Measurements from ENCODE around the gene KLHDC4. TPM values are rescaled to one million over a fixed set of nuclear protein-coding genes. Genes with fewer than 3 reads are reported as not detected.
"Not testable (repeated sequence)": the region's sequence is repeated elsewhere in the genome, so short reads cannot be mapped to it uniquely, and the experiment has no call there.

Gene KLHDC4
- total RNA-seq, 1 donor from 2014 or later: 40.4 TPM

DNA sequence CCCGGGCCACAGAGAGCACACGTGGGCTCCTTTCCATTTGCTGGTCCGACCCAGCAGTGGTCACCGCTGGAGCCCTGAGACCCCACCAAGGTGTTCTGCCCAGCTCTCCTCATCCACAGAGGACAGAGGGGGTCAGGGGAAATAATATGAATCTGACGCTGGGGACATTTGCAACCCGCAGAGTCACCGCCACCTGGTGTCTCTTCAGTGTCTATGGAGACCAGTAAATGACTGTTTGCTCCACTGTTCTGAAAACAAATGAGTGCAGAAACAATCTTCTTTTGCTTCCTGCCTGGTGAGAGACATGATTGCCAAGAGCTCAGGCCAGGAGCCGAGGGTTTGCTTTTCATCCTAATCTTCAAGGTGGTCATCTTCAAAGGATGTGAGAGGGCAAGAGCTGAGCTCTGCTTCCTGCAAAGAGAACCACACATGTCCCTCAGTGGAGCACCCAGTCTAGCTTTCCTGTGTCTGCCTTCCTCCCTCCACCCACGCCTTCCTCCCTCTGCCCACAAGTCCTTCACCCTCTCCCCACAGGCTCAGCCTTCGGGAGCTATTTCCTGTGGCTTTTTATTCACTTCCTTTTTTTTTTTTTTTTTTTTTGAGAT is 14.7 kb upstream of the KLHDC4 start:
- Histone ChIP-seq H3K4me3 (ENCODE audit: low read depth, low read length) (no peak overlapping the region), H3K36me3 (ENCODE audit: control insufficient read depth, insufficient read depth, low read length) (no peaks in the 10 kb centered on the region), H3K27me3 (ENCODE audit: control insufficient read depth, insufficient read depth, low read length) (no peaks in the 10 kb centered on the region)
- TF ChIP-seq, protein P1, sequence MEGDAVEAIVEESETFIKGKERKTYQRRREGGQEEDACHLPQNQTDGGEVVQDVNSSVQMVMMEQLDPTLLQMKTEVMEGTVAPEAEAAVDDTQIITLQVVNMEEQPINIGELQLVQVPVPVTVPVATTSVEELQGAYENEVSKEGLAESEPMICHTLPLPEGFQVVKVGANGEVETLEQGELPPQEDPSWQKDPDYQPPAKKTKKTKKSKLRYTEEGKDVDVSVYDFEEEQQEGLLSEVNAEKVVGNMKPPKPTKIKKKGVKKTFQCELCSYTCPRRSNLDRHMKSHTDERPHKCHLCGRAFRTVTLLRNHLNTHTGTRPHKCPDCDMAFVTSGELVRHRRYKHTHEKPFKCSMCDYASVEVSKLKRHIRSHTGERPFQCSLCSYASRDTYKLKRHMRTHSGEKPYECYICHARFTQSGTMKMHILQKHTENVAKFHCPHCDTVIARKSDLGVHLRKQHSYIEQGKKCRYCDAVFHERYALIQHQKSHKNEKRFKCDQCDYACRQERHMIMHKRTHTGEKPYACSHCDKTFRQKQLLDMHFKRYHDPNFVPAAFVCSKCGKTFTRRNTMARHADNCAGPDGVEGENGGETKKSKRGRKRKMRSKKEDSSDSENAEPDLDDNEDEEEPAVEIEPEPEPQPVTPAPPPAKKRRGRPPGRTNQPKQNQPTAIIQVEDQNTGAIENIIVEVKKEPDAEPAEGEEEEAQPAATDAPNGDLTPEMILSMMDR (IDR thresholded peaks at IDR 0.05; ENCODE audit: insufficient read depth, low read length, poor library complexity, severe bottlenecking): no peak
- DNase-seq (ENCODE audit: low read depth): no peak

DNA sequence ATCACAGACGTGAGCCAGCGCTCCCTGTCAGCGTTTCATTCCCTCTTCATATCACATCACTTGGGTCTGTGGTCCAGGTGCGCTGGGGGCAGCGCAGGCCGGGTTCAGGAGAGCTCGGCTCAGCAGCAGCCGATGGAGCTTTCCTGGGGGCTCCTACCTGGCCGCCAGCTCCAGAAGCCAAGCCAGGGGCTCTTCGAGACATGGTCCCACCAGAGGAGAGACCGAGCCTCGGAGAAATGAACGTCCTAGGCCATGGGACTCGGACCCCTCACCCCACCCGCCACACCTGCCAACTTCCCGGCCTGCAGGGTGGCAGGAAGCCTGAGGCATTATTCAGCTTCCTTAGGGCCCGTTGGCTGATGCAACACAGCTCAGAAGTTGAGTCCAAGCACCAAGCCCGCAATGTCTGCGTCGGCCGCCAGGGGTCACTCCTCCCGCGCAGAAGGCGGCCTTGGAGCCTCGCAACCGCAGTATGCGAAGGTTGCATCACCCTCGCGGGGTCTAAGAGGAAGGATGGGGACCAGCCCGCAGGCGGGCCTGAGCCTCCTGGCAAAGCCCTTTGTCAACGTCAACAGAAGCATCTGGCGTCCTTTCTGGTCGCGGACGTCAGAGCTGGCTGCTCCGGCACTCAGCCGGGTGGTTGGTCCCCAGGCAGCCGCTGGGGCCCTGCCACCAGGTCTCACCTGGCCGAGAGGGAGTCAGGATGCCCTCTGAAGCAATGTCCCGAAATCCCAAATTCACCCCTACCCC is 13.2 kb upstream of the KLHDC4 start:
- no peak overlapping the region for H3K4me3 ChIP-seq (ENCODE audit: low read depth, low read length)
- no peaks in the 10 kb centered on the region for H3K27me3 ChIP-seq (ENCODE audit: control insufficient read depth, insufficient read depth, low read length)
- TF ChIP-seq, protein P1 (IDR thresholded peaks at IDR 0.05; ENCODE audit: insufficient read depth, low read length, poor library complexity, severe bottlenecking): peak; percentile 99
- no peaks in the 10 kb centered on the region for H3K36me3 ChIP-seq (ENCODE audit: control insufficient read depth, insufficient read depth, low read length)
- peak; percentile 76 for DNase-seq (ENCODE audit: low read depth)

DNA sequence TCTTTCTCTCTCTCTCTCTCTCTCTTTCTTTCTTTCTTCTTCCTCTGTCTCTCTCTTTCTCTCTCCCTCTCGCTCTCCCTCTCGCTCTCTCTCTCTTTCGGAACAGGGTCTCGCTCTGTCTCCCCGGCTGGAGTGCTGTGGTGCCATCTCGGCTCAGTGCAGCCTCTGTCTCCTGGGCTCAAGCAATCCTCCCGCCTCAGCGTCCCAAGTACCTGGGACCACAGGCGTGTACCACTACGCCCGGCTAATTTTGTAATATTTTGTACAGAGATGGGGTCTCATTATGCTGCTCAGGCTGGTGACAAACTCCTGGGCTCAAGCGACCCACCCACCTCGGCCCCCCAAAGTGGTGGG is 12.7 kb upstream of the KLHDC4 start:
- TF ChIP-seq, protein P1 (IDR thresholded peaks at IDR 0.05; ENCODE audit: insufficient read depth, low read length, poor library complexity, severe bottlenecking): no peak
- no peak for DNase-seq (ENCODE audit: low read depth)
- H3K27me3 ChIP-seq (ENCODE audit: control insufficient read depth, insufficient read depth, low read length): no peaks in the 10 kb centered on the region
- H3K36me3 ChIP-seq (ENCODE audit: control insufficient read depth, insufficient read depth, low read length): no peaks in the 10 kb centered on the region
- no peak overlapping the region for H3K4me3 ChIP-seq (ENCODE audit: low read depth, low read length)

DNA sequence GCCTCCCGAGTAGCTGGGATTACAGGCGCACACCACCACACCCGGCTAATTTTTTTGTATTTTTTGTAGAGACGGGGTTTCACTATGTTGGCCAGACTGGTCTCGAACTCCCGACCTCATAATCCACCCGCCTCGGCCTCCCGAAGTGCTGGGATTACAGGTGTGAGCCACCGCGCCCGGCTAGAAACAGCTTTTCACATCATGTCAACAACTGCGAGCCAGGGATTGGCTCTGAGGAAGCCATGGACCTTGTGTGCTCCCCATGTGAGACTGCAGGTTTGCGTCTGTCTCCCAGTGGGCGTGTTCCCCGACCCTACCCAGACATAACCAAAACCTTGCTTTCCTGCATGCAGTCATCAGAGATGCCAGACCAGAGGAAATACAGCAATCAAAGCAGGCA is 8.1 kb upstream of the KLHDC4 start:
- H3K4me3 ChIP-seq (ENCODE audit: low read depth, low read length); H3K36me3 ChIP-seq (ENCODE audit: control insufficient read depth, insufficient read depth, low read length); DNase-seq (ENCODE audit: low read depth); H3K27me3 ChIP-seq (ENCODE audit: control insufficient read depth, insufficient read depth, low read length): not testable (repeated sequence)

DNA sequence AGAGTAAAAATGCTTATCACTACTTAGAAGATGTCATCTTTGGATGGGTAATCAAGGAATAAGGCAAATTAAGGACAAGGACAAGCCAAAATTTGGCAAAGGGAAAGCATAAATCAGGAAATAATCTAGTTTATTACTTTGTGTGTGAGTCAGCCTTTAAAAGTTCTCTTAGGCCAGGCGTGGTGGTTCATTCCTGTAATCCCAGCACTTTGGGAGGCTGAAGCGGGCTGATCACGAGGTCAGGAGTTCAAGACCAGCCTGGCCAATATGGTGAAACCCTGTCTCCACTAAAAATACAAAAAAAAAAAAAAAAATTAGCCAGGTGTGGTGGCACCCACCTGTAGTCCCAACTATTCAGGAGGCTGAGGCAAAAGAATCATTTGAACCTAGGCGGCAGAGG is 1.7 kb upstream of the KLHDC4 start:
- not testable (repeated sequence) for H3K4me3 ChIP-seq (ENCODE audit: low read depth, low read length); H3K36me3 ChIP-seq (ENCODE audit: control insufficient read depth, insufficient read depth, low read length); H3K27me3 ChIP-seq (ENCODE audit: control insufficient read depth, insufficient read depth, low read length); DNase-seq (ENCODE audit: low read depth)

DNA sequence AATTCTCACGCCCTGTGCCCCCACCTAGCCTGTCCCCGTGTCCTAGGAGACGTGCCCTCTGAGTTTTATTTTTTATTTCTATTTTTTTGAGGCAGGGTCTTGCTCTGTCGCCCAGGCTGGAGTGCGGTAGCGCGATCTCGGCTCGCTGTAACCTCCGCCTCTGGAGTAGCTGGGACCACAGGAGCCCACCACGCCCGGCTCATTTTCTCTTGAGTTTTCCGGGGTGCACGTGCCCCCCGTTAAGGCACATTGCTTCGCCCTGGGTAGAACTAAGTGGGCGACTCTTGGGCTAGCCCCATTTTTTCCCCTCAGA is 655 bp upstream of the KLHDC4 start:
- Histone ChIP-seq H3K27me3 (ENCODE audit: control insufficient read depth, insufficient read depth, low read length) (no peaks in the 10 kb centered on the region), H3K4me3 (ENCODE audit: low read depth, low read length) (peak overlapping the region; percentile 87), H3K36me3 (ENCODE audit: control insufficient read depth, insufficient read depth, low read length) (no peaks in the 10 kb centered on the region)
- no peak for DNase-seq (ENCODE audit: low read depth)
- TF ChIP-seq, protein P1 (IDR thresholded peaks at IDR 0.05; ENCODE audit: insufficient read depth, low read length, poor library complexity, severe bottlenecking): no peak

DNA sequence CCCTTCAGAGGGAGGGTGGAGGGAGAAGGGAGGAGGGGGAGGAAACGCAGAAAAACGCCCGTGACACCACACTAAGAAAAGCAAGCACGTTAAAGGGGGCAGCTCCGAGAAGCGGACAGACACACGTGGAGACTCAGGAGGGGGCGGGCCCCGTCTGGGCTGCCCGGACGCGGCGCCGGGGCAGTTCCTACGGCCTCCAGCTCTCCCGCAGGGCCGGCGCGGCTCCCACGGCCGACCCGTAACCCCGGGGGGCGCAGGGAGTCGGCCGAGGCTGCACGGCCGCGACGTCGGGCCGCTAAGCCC is 362 bp downstream of the KLHDC4 start:
- no peak for DNase-seq (ENCODE audit: low read depth)
- no peaks in the 10 kb centered on the region for H3K27me3 ChIP-seq (ENCODE audit: control insufficient read depth, insufficient read depth, low read length)
- peak overlapping the region; percentile 87 for H3K4me3 ChIP-seq (ENCODE audit: low read depth, low read length)
- TF ChIP-seq, protein P1 (IDR thresholded peaks at IDR 0.05; ENCODE audit: insufficient read depth, low read length, poor library complexity, severe bottlenecking): no peak
- H3K36me3 ChIP-seq (ENCODE audit: control insufficient read depth, insufficient read depth, low read length): no peaks in the 10 kb centered on the region
